MM.1S (cell line): Measurements from ENCODE around the gene PRKCH.

Source experiments
- CTCF ChIP-seq: fragments of 300-600 bp; sonication (generic); IDR thresholded peaks from 2 replicates; pipeline ENCODE4 v1.5.1; 2016; ENCODE audit warnings: antibody characterized with exemption, low read length, mixed read lengths
- EZH2 ChIP-seq: fragments of 300-600 bp; sonication (generic); optimal IDR thresholded peaks from 2 replicates; pipeline ENCODE3; 2017; ENCODE audit warnings: low read depth, mild to moderate bottlenecking, antibody characterized with exemption, low read length, mixed read lengths

- TF ChIP-seq CTCF (no peak), EZH2 (no peak)
Measured at GRCh38 chr14:61508526-61508925, 187.1 kb downstream of the PRKCH start.
